ENCODE results near the gene PALMD.

PALMD gene

DNA sequence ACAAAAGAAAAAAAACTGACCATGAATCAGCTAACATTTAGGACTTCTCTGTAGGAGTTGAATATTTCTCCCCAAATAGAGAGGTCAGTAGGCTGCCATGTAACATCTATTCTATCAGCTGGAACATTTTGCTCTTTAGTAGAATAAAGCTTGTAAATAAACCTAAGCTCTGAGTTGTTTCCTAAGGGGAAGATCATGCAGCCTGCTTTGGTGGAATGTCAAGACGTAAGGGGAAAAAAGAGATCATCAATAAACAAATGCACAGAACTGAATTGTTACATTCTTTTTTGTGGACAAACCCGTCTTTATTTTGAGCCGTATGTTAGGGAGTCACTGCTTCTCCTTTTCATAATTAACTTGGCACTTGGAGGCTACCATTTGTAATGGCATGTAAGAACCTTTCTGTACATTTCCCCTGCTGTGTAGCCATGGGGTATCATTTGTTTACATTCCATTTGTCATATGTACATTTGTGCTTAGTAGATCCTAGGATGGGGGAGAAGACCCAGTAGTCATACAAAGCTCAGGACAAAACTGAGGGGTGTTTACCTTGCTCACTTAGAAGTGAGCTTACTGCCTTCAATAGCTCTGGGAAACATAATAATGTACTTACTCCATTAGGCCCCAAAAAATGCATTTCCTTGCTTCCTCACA lies 10.8 kb upstream of the PALMD start:
- Histone ChIP-seq H3K4me3 (ENCODE audit: insufficient read depth, low read depth, low read length) (no peak overlapping the region), H3K36me3 (ENCODE audit: control insufficient read depth, insufficient read depth, low read length) (no peaks in the 10 kb centered on the region), H3K27ac (ENCODE audit: insufficient read depth, low read depth, low read length, poor library complexity, severe bottlenecking) (no peak overlapping the region), H3K27me3 (ENCODE audit: control insufficient read depth, insufficient read depth, low read length, poor library complexity, severe bottlenecking) (no peaks in the 10 kb centered on the region), H3K9me3 (ENCODE audit: control insufficient read depth, low read length) (no peaks in the 10 kb centered on the region), H3K4me1 (ENCODE audit: control insufficient read depth, insufficient read depth, low read length) (peaks cover 3% of the 10 kb centered on the region)
- 94 to 100% methylated on average over 3 of the region's 3 CpGs for WGBS, 2 experiments

DNA sequence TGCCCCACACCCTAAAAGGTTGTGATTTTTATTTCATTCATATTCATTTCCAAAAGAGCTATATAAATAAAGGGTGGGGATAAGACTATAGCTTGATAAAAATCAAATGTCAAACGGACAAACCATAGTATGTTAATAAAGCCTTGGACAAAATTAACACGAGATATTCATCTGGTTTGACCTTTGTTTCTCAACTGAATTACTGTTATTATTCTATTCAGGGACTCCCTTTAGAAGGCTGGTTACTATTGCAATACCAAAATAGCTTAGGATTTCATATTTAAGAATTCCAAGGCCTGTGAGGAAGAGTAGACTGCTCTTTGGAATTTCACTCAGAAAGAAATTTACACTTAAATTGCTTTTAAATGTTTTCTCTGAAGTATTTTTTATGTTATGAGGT lies 10.2 kb upstream of the PALMD start:
- 96 to 97% methylated on average over 2 of the region's 2 CpGs for WGBS, 2 experiments
- Histone ChIP-seq H3K27ac (ENCODE audit: insufficient read depth, low read depth, low read length, poor library complexity, severe bottlenecking) (no peak overlapping the region), H3K27me3 (ENCODE audit: control insufficient read depth, insufficient read depth, low read length, poor library complexity, severe bottlenecking) (no peaks in the 10 kb centered on the region), H3K4me3 (ENCODE audit: insufficient read depth, low read depth, low read length) (no peak overlapping the region), H3K36me3 (ENCODE audit: control insufficient read depth, insufficient read depth, low read length) (no peaks in the 10 kb centered on the region), H3K4me1 (ENCODE audit: control insufficient read depth, insufficient read depth, low read length) (peaks cover 3% of the 10 kb centered on the region), H3K9me3 (ENCODE audit: control insufficient read depth, low read length) (no peaks in the 10 kb centered on the region)

DNA sequence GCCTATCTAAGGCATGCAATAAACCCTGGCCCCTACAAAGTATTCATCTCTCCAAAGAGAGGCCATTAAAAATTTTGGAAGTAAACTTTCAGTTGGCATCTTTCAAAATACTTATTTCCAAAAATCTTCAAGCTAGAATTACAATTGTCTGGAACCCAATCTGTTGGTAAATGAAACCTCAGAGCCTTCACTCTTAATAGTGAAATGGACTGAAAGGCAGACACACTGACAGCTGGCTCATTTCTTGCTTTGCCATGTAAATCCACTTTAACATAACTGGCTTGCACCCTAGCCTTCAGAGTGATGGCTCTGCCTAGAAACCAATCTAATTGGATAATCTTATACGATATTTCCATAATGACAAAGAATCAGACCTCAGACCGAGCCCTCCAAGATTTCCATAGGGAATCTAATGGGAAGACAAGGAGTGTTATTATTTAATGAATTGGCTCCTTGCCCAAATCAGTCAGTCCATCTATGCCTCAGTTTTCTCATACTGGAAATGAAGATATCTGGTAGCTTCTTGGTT lies 9.2 kb upstream of the PALMD start:
- no peak overlapping the region for H3K27ac ChIP-seq (ENCODE audit: insufficient read depth, low read depth, low read length, poor library complexity, severe bottlenecking)
- no peaks in the 10 kb centered on the region for H3K9me3 ChIP-seq (ENCODE audit: control insufficient read depth, low read length)
- peaks cover 3% of the 10 kb centered on the region for H3K4me1 ChIP-seq (ENCODE audit: control insufficient read depth, insufficient read depth, low read length)
- H3K4me3 ChIP-seq (ENCODE audit: insufficient read depth, low read depth, low read length): no peak overlapping the region
- H3K36me3 ChIP-seq (ENCODE audit: control insufficient read depth, insufficient read depth, low read length): no peaks in the 10 kb centered on the region
- no peaks in the 10 kb centered on the region for H3K27me3 ChIP-seq (ENCODE audit: control insufficient read depth, insufficient read depth, low read length, poor library complexity, severe bottlenecking)
- WGBS, 2 experiments: 95 to 100% methylated on average over 1 to 2 of the region's 2 CpGs

DNA sequence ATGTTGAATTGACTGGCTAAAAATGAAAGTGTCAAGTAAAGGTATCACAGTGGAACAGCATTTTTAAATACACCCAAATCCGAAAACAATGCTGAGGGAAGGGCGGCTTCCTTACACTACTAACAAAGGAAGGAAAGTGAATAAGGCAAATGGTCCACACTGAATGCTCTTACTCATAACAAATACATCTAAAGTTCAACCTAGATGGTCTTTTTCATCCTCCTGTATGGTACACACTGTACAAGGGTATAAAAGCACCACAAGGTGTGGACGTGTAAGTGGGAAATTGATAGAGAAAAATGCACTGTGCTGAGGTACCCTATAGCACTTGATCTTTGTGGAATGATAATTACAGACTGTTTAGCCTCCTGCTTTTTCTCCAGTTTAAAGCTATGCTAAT lies 7.1 kb upstream of the PALMD start:
- Histone ChIP-seq H3K36me3 (ENCODE audit: control insufficient read depth, insufficient read depth, low read length) (no peaks in the 10 kb centered on the region), H3K27me3 (ENCODE audit: control insufficient read depth, insufficient read depth, low read length, poor library complexity, severe bottlenecking) (no peaks in the 10 kb centered on the region), H3K27ac (ENCODE audit: insufficient read depth, low read depth, low read length, poor library complexity, severe bottlenecking) (no peak overlapping the region), H3K9me3 (ENCODE audit: control insufficient read depth, low read length) (no peaks in the 10 kb centered on the region), H3K4me1 (ENCODE audit: control insufficient read depth, insufficient read depth, low read length) (peaks cover 3% of the 10 kb centered on the region), H3K4me3 (ENCODE audit: insufficient read depth, low read depth, low read length) (no peak overlapping the region)
- WGBS, 2 experiments: 85 to 92% methylated on average over 3 of the region's 3 CpGs

DNA sequence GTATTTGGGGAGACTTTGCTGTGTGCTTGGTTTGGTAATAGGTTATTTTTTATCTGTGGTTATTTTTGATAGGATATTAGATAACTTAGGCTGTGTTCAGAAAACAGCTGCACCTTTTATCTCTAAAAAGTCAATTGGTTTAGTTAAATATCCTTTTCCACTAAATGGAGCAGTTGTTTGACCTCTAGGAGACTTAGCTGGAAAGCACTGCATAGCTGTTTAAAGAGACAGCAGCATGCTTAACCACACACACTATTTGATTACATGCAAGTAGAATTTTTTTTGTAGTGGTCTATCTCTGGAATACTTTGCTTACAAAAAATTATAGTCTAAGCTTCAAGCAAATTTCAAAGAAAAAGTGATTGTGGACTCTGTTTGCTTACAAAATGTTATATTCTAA lies 6.5 kb upstream of the PALMD start:
- Histone ChIP-seq H3K27ac (ENCODE audit: insufficient read depth, low read depth, low read length, poor library complexity, severe bottlenecking) (no peak overlapping the region), H3K36me3 (ENCODE audit: control insufficient read depth, insufficient read depth, low read length) (no peaks in the 10 kb centered on the region), H3K4me1 (ENCODE audit: control insufficient read depth, insufficient read depth, low read length) (peaks cover 3% of the 10 kb centered on the region), H3K9me3 (ENCODE audit: control insufficient read depth, low read length) (no peaks in the 10 kb centered on the region), H3K27me3 (ENCODE audit: control insufficient read depth, insufficient read depth, low read length, poor library complexity, severe bottlenecking) (no peaks in the 10 kb centered on the region), H3K4me3 (ENCODE audit: insufficient read depth, low read depth, low read length) (no peak overlapping the region)

DNA sequence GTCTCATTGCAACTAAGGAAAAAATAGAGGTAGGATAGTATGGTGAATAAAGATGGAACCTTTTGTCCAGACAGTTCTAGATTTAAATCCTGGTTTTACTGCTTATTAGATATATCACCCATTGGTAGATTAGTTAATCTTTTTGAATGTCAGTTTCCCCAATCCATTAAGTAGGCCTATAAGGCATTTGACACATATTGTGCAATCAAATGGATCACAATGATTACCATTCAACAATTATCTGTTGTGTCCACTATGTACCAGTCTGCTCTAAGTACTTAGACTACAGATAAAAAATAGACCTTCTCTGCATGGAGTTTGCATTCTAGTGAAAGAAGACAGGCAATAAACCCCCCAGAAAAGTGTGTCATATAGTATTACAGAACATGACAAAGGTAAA lies 6.0 kb upstream of the PALMD start:
- peaks cover 3% of the 10 kb centered on the region for H3K4me1 ChIP-seq (ENCODE audit: control insufficient read depth, insufficient read depth, low read length)
- no peak overlapping the region for H3K27ac ChIP-seq (ENCODE audit: insufficient read depth, low read depth, low read length, poor library complexity, severe bottlenecking)
- H3K9me3 ChIP-seq (ENCODE audit: control insufficient read depth, low read length): no peaks in the 10 kb centered on the region
- H3K4me3 ChIP-seq (ENCODE audit: insufficient read depth, low read depth, low read length): no peak overlapping the region
- H3K36me3 ChIP-seq (ENCODE audit: control insufficient read depth, insufficient read depth, low read length): no peaks in the 10 kb centered on the region
- no peaks in the 10 kb centered on the region for H3K27me3 ChIP-seq (ENCODE audit: control insufficient read depth, insufficient read depth, low read length, poor library complexity, severe bottlenecking)

DNA sequence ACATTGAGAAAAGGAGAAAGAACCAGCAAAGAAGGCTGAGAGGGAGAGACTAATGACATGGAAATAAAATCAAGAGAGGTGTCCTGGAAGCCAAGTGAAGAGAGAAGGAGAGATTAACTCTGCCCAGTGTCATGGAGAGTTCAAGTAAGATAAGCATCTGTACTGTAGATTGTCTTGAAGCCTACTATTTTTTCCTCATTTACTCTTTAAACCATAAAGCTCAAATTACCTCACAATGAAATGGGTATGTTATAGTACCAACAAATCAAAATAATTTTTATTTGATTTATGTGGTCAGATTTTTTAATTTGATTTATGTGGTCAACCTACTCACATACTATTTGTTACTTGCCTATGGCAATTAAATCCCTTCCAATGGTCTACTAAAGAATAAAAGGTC lies 5.2 kb upstream of the PALMD start:
- H3K4me3 ChIP-seq (ENCODE audit: insufficient read depth, low read depth, low read length): no peak overlapping the region
- H3K36me3 ChIP-seq (ENCODE audit: control insufficient read depth, insufficient read depth, low read length): no peaks in the 10 kb centered on the region
- no peak overlapping the region for H3K27ac ChIP-seq (ENCODE audit: insufficient read depth, low read depth, low read length, poor library complexity, severe bottlenecking)
- peaks cover 2% of the 10 kb centered on the region for H3K4me1 ChIP-seq (ENCODE audit: control insufficient read depth, insufficient read depth, low read length)
- no peaks in the 10 kb centered on the region for H3K27me3 ChIP-seq (ENCODE audit: control insufficient read depth, insufficient read depth, low read length, poor library complexity, severe bottlenecking)
- H3K9me3 ChIP-seq (ENCODE audit: control insufficient read depth, low read length): no peaks in the 10 kb centered on the region

DNA sequence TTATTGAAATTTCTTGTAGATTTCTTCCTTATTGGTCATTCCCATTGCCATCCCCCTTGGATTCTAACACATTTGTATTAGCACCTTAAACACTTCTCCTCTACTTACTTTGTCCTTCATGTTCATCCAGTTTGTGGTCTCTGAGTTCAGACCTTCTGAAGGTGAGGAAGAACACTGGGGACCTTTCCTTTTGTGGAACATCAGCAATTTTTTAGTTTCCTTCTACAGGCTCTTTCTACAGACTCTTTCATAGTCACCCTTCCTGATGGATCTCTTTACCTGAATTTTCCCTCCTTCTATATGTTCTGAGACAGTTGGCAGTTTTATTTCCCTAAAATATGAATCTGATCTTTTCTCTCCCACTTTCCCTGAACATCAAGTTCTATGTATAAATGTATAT lies 4.4 kb upstream of the PALMD start:
- H3K27me3 ChIP-seq (ENCODE audit: control insufficient read depth, insufficient read depth, low read length, poor library complexity, severe bottlenecking): no peaks in the 10 kb centered on the region
- H3K27ac ChIP-seq (ENCODE audit: insufficient read depth, low read depth, low read length, poor library complexity, severe bottlenecking): no peak overlapping the region
- H3K4me1 ChIP-seq (ENCODE audit: control insufficient read depth, insufficient read depth, low read length): peaks cover 9% of the 10 kb centered on the region
- H3K36me3 ChIP-seq (ENCODE audit: control insufficient read depth, insufficient read depth, low read length): no peaks in the 10 kb centered on the region
- no peak overlapping the region for H3K4me3 ChIP-seq (ENCODE audit: insufficient read depth, low read depth, low read length)
- H3K9me3 ChIP-seq (ENCODE audit: control insufficient read depth, low read length): no peaks in the 10 kb centered on the region

DNA sequence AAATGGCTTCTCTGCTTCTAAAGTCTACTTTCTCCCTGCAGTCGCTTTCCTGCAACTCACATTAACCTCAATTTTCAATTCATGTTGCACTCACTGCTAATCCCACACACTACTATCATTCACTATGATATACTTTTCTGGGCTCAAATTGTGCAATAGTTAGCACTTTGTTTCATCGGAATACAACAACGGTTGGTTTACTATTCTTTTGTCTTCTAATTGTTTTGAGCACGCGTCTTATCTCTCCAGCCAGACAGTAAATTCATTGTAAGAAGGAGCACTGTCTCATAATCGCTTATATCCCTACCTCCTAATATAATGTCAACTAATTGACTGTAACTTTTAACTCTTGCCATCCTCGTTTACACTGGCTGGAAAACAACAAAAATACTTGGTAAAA lies 3.9 kb upstream of the PALMD start:
- Histone ChIP-seq H3K36me3 (ENCODE audit: control insufficient read depth, insufficient read depth, low read length) (no peaks in the 10 kb centered on the region), H3K27ac (ENCODE audit: insufficient read depth, low read depth, low read length, poor library complexity, severe bottlenecking) (no peak overlapping the region), H3K4me3 (ENCODE audit: insufficient read depth, low read depth, low read length) (no peak overlapping the region), H3K27me3 (ENCODE audit: control insufficient read depth, insufficient read depth, low read length, poor library complexity, severe bottlenecking) (no peaks in the 10 kb centered on the region), H3K9me3 (ENCODE audit: control insufficient read depth, low read length) (no peaks in the 10 kb centered on the region), H3K4me1 (ENCODE audit: control insufficient read depth, insufficient read depth, low read length) (peaks cover 9% of the 10 kb centered on the region)
- 88 to 95% methylated on average over 6 of the region's 7 CpGs for WGBS, 2 experiments

DNA sequence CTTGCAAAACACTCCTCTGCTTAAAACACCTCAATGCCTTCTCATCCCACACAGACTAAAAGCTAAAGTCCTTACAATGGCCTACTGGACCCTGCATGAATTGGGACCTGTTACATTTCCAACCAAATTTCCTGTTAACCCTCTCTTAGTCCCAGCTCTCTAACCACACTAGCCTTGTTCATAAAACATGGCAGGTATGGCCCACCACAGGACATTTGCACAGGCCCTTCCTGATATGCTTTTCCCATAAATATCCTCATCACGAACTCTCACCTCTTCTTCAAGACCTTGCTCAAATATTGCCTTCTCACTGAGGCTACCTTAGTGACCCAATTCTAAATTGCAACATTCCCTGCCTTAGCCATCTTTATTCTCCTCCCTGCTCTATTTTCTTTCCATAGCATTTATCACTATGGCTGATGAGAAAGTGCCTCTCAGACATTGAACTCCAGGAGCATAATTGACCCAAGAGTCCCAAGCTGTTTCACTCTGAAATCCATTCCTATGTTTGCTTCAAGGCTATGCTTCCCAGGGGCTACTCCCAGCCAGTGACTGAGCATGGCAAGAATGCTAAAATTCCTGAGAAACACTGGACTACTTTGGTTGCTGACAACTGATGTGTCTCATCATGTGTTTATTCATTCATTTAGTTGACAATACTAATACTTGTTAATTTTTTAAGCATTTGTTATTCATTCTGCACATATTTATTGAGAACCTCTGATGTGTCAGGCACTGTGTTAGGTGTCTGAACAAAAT lies 2.7 kb upstream of the PALMD start:
- Histone ChIP-seq H3K4me3 (ENCODE audit: insufficient read depth, low read depth, low read length) (no peak overlapping the region), H3K27ac (ENCODE audit: insufficient read depth, low read depth, low read length, poor library complexity, severe bottlenecking) (no peak overlapping the region), H3K27me3 (ENCODE audit: control insufficient read depth, insufficient read depth, low read length, poor library complexity, severe bottlenecking) (no peaks in the 10 kb centered on the region), H3K9me3 (ENCODE audit: control insufficient read depth, low read length) (no peaks in the 10 kb centered on the region), H3K36me3 (ENCODE audit: control insufficient read depth, insufficient read depth, low read length) (no peaks in the 10 kb centered on the region), H3K4me1 (ENCODE audit: control insufficient read depth, insufficient read depth, low read length) (peaks cover 9% of the 10 kb centered on the region)
- WGBS, 2 experiments: 87 to 96% methylated on average over 1 of the region's 1 CpG
